PC-9 (cell line): Measurements from ENCODE around the gene NATD1.

Experiments
- EZH2 ChIP-seq: fragments of 200-600 bp; sonication (generic); IDR thresholded peaks from 2 replicates; pipeline ENCODE4 v1.8.0; 2017; ENCODE audit warnings: antibody characterized with exemption, low read depth
- TF ChIP-seq, protein P1 (sequence below): fragments of 200-600 bp; sonication (generic); conservative IDR thresholded peaks from 2 replicates; pipeline ENCODE4 v1.6.1; 2017; ENCODE audit warnings: mixed run types, antibody characterized with exemption, mild to moderate bottlenecking, moderate library complexity

DNA sequence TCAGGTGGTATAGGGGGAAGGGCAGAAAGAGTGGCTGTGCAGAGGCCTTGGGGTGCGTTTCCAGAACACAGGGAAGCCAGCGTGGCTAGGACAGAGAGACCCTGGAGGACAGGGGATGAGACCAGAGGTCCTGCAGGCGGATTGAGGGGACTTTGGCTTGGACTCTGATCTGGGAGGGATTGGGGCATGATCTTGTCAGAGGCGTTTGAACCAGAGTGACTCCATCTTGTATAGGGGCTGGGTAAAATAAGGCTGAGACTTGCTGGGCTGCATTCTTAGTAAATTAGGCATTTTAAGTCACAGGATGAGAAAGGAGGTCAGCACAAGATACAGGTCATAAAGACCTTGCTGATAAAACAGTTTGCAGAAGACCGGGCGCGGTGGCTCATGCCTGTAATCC lies 5.4 kb upstream of the NATD1 start:
- TF ChIP-seq, protein P1, sequence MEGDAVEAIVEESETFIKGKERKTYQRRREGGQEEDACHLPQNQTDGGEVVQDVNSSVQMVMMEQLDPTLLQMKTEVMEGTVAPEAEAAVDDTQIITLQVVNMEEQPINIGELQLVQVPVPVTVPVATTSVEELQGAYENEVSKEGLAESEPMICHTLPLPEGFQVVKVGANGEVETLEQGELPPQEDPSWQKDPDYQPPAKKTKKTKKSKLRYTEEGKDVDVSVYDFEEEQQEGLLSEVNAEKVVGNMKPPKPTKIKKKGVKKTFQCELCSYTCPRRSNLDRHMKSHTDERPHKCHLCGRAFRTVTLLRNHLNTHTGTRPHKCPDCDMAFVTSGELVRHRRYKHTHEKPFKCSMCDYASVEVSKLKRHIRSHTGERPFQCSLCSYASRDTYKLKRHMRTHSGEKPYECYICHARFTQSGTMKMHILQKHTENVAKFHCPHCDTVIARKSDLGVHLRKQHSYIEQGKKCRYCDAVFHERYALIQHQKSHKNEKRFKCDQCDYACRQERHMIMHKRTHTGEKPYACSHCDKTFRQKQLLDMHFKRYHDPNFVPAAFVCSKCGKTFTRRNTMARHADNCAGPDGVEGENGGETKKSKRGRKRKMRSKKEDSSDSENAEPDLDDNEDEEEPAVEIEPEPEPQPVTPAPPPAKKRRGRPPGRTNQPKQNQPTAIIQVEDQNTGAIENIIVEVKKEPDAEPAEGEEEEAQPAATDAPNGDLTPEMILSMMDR: no peak
- TF ChIP-seq EZH2: no peak
